GM21360 (cell line): ENCODE measurements around the gene CACNG5.
"Not testable (repeated sequence)": the region's sequence is repeated elsewhere in the genome, so short reads cannot be mapped to it uniquely, and the experiment has no call there.

Source experiments
- ATAC-seq: cut with Tn5 transposase; IDR thresholded peaks from one replicate; pipeline ENCODE4 v1.9.1; 2021; ENCODE audit warnings: mild to moderate bottlenecking, moderate library complexity; ENCODE audit not compliant: unreplicated experiment

Gene CACNG5

GRCh38 chr17:66903296-66903695 is 68.4 kb downstream of the CACNG5 start:
- not testable (repeated sequence) for ATAC-seq

GRCh38 chr17:66903781-66904180 is 68.9 kb downstream of the CACNG5 start:
- no peak for ATAC-seq

GRCh38 chr17:66904760-66905624 is 70.1 kb downstream of the CACNG5 start:
- no peak for ATAC-seq

- ATAC-seq: no peak
Observed at GRCh38 chr17:66906321-66907278, 71.7 kb downstream of the CACNG5 start.

GRCh38 chr17:66909804-66910373 is 75.0 kb downstream of the CACNG5 start:
- ATAC-seq: no peak

- no peak for ATAC-seq
Observed at GRCh38 chr17:66910651-66911285, 75.9 kb downstream of the CACNG5 start.

GRCh38 chr17:66915204-66915611 is 80.3 kb downstream of the CACNG5 start:
- ATAC-seq: no peak

GRCh38 chr17:66915792-66916191 is 80.9 kb downstream of the CACNG5 start:
- ATAC-seq: no peak

- no peak for ATAC-seq
Observed at GRCh38 chr17:66916946-66917345, 82.0 kb downstream of the CACNG5 start.

- ATAC-seq: no peak
Observed at GRCh38 chr17:66918896-66919295, 84.0 kb downstream of the CACNG5 start.

GRCh38 chr17:66920435-66920834 is 85.5 kb downstream of the CACNG5 start:
- ATAC-seq: no peak

- ATAC-seq: no peak
Observed at GRCh38 chr17:66920950-66921349, 86.0 kb downstream of the CACNG5 start.

GRCh38 chr17:66923886-66924285 is 89.0 kb downstream of the CACNG5 start:
- no peak for ATAC-seq

- no peak for ATAC-seq
Observed at GRCh38 chr17:66925811-66926500, 91.0 kb downstream of the CACNG5 start.

- ATAC-seq: no peak
Observed at GRCh38 chr17:66928949-66929348, 94.0 kb downstream of the CACNG5 start.

- ATAC-seq: no peak
Observed at GRCh38 chr17:66929591-66929990, 94.7 kb downstream of the CACNG5 start.

GRCh38 chr17:66930933-66931332 is 96.0 kb downstream of the CACNG5 start:
- no peak for ATAC-seq

- no peak for ATAC-seq
Observed at GRCh38 chr17:66932311-66932710, 97.4 kb downstream of the CACNG5 start.

GRCh38 chr17:66934040-66934439 is 99.1 kb downstream of the CACNG5 start:
- ATAC-seq: no peak
